Activated CD8-positive, alpha-beta memory T cell treated with anti-CD3 and anti-CD28 coated beads for 24 hours (primary cell): ENCODE measurements around the gene OPN1MW3.
"Not testable (repeated sequence)": the region's sequence is repeated elsewhere in the genome, so short reads cannot be mapped to it uniquely, and the experiment has no call there.

Source experiments
- DNase-seq: peaks from one replicate; pipeline ENCODE4 v3.0.0-alpha.2; 2020

The OPN1MW3 gene

DNA sequence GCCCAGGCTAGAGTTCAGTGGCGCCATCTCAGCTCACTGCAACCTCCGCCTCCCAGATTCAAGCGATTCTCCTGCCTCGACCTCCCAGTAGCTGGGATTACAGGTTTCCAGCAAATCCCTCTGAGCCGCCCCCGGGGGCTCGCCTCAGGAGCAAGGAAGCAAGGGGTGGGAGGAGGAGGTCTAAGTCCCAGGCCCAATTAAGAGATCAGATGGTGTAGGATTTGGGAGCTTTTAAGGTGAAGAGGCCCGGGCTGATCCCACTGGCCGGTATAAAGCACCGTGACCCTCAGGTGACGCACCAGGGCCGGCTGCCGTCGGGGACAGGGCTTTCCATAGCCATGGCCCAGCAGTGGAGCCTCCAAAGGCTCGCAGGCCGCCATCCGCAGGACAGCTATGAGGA, at the start of gene OPN1MW3:
OPN1MW3 (plus strand) TSS at position 301 of the 400 bp plus-strand sequence; CDS start at position 339, 38 bp downstream.
- not testable (repeated sequence) for DNase-seq

DNA sequence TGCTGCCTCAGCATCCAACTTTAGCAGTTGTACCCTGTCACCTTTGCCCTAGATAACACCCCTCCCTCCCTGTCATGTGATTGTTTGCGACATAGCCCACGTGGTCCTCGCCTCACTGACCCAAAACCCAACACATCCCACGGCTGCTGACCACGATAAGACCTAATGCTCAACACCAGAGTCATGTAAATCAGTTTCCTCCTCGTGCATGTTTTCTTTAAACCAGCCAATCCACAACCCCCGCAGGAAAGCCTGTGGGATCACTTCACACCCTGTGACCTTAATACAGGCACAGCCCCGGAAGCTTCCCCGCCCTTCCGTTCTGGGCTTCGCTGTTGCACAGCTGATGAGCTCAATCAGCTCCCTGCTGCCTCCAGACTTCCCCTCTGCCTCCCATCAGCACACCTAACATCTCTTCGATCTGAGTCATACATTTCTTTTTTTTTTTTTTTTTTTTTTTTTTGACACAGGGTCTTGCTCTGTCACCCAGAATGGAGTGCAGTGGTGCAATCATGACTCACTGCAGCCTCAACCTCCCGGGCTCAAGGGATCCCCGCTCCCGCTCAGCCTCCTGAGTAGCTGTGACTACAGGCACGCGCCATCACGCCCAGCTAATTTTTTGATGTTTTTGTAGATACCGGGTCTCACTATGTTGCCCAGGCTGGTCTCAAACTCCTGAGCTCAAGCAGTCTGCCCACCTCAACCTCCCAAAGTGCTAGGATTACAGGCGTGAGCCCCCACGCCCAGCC, 47.5 kb upstream of the OPN1MW3 start:
- not testable (repeated sequence) for DNase-seq

DNA sequence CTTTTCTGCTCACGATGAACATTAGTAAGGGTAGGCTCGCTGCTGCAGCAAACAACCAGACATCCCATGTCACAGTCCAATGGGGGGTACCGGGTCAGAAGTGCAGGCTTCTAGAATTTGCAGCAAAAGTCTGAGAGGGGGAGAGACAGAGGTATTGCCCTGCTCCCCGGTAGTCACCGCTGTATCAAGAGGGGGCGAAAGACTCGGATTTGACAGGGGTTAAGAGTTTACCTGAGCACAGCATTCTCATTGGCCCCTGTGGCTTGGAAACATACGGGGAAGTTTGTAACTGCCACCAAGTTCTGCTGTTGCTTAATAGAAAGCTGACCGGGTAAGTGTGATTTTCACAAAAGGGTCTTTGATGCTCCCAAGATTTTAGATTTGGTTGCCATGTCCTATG, 46.3 kb upstream of the OPN1MW3 start:
- DNase-seq, result peak; percentile 52

DNA sequence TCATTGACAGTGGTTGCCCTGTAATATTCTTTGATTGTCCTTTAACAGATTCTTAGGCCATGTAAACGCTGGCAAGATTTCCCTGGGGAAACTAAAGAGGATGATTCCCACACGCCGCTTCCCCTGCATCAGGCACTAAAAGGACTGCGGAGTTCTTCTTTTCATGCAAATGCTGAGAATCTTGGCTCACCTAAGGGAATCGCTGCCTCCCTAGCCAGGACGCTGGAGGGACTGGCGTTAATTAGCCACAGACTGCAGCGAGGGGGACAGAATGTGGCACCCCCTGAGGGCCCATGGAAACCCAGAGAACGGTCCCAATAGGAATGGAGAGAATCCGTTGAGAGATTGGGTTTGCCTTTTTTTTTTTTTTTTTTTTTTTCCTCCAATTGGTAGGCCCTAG, 45.9 kb upstream of the OPN1MW3 start:
- DNase-seq, result not testable (repeated sequence)

DNA sequence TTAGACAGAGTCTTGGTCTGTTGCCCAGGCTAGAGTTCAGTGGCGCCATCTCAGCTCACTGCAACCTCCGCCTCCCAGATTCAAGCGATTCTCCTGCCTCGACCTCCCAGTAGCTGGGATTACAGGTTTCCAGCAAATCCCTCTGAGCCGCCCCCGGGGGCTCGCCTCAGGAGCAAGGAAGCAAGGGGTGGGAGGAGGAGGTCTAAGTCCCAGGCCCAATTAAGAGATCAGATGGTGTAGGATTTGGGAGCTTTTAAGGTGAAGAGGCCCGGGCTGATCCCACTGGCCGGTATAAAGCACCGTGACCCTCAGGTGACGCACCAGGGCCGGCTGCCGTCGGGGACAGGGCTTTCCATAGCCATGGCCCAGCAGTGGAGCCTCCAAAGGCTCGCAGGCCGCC, 37.9 kb upstream of the OPN1MW3 start, which contains the start of gene OPN1MW2:
OPN1MW2 (plus strand) TSS at position 301 of the 400 bp plus-strand sequence; CDS start at position 361, 60 bp downstream.
- DNase-seq, result not testable (repeated sequence)

DNA sequence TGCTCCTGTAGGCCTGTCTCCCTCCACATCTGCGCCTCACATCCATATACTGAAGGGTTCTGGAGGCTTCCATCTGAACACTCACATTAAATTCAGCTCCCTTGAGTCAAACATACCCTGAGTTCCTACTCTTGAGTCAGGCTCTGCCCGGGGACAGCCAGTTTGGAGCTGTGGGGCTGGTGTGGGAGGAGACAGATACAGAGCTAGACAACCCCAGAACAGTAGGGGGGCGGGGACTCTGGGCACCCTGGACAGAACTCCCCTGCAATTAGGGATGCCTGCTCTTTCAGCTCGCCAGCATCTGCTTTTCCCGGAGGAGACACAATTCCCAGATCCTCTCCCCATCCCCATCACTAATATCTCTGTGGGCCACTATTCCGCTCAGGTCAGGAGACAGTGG, 32.1 kb upstream of the OPN1MW3 start:
- not testable (repeated sequence) for DNase-seq

DNA sequence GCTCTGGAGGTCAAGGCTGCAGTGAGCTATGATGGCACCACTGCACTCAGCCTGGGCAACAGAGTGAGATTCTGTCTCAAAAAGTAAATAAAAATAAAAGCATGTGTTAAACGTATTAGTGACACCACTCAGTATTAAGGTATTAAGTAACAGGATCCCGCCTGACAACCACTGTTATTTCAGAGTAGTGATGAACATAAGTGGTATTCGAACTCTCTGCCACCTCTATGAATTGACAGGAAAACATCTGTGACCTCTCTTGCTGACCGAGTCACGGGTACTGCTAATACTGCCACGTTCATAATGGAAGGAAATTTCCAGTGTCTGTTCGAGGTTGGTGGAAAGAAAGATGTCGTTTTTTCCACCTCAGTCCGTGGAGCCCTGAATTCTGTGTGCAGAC, 30.7 kb upstream of the OPN1MW3 start:
- not testable (repeated sequence) for DNase-seq

DNA sequence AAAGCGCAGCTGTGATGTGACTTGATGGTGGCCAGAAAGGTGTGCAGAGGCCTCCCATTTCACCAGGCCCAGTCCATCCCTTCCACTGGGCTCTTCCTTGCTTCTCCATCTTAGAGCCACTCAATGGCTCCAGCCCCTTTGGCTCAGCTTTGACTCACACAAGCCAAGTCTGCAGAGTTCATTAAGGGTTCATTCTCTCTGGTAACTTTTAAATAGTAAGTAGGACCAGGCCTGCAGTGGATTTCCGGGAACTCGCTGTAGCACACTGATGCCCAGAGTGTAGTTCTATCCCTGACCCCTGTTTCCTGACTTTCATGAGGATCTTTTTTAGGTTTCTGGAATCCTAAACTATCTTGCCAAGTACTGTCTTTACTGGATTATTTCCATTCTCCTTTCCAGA, 25.9 kb upstream of the OPN1MW3 start:
- DNase-seq, result not testable (repeated sequence)

DNA sequence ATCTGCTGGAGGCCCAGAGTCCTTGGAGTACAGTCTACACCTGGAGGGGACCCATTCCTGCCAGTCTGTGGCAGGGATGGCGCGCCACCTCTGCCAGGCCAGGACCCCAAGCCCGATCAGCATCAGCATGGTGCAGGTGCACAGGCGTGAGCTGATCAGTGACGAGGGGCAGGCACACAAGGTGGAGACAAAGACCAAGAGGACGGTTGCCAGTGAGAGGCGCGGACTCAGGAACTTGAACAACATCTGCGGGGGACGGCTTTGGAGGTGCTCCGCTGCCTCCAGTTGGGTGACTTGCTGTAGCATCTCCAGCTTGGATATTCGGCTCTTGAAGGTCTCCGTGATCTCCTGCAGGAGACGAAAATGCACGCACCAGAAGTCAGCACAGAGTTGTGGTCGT, 23.8 kb upstream of the OPN1MW3 start:
- DNase-seq, result not testable (repeated sequence)

DNA sequence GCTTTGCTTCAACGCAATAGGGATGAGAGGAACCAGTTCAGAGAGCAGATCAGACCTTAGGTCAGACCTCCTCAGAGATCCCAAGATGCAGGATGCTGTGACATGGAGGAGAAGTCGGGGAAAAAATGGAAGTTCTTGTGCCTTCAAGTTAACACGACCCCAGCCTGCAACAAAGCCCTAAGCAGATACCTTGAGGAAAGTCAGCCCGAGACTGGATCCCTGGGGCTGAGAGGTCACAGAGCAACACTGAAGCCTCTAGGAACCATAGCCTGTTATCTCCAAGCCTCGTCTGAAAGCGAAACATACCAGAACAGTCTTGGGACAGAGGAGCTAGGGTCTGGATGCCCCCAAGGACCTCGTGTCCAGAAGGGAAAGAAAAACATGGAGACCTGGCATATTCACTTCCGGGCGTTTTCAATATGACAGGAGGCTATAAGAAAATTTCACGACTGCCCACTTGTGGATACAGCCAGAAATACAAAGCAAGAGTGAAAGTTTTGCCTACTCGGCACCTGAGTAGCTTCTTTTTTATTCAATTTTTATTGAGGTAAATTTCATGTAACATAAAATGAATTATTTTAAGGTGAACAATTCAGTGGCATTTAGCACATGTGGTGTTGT, 18.3 kb upstream of the OPN1MW3 start:
- not testable (repeated sequence) for DNase-seq

DNA sequence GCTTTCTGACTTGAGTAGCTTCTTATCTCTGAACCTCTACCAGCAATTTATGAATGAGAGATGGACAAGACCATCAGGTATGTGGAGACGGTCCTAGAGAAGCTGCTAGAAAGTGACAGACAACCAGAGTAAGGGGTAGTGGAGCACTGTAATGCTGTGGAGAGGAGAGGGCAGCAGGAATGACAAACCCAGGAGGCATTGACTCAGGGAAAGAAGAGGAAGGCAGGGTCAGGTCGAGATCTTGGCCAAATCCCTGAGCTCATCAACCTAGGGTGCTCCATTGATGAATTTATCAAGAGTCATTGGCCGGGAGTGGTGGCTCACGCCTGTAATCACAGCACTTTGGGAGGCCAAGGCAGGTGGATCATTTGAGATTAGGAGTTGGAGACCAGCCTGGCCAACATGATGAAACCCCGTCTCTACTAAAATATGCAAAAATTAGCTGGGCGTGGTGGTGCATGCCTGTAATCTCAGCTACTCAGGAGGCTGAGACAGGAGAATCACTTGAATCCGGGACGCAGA, 17.3 kb upstream of the OPN1MW3 start:
- DNase-seq, result not testable (repeated sequence)

DNA sequence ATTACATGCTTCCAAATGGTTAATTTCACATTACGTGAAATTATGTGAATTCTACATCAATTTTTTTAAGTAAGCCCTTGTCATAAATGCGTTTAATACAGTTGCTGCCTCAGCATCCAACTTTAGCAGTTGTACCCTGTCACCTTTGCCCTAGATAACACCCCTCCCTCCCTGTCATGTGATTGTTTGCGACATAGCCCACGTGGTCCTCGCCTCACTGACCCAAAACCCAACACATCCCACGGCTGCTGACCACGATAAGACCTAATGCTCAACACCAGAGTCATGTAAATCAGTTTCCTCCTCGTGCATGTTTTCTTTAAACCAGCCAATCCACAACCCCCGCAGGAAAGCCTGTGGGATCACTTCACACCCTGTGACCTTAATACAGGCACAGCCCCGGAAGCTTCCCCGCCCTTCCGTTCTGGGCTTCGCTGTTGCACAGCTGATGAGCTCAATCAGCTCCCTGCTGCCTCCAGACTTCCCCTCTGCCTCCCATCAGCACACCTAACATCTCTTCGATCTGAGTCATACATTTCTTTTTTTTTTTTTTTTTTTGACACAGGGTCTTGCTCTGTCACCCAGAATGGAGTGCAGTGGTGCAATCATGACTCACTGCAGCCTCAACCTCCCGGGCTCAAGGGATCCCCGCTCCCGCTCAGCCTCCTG, 9.9 kb upstream of the OPN1MW3 start:
- not testable (repeated sequence) for DNase-seq

DNA sequence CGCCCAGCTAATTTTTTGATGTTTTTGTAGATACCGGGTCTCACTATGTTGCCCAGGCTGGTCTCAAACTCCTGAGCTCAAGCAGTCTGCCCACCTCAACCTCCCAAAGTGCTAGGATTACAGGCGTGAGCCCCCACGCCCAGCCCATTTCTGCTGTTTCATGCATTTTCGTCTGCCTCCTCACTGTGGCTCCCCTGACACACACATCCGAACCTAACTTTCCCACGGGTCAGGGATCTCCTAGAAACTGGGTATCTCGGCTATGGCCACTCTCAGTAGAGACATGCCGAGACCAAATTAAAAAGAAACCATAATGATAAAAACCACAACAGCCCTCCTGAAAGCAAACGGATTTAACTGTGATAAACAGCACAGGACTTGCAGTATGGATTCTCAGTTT, 9.3 kb upstream of the OPN1MW3 start:
- DNase-seq, result not testable (repeated sequence)

DNA sequence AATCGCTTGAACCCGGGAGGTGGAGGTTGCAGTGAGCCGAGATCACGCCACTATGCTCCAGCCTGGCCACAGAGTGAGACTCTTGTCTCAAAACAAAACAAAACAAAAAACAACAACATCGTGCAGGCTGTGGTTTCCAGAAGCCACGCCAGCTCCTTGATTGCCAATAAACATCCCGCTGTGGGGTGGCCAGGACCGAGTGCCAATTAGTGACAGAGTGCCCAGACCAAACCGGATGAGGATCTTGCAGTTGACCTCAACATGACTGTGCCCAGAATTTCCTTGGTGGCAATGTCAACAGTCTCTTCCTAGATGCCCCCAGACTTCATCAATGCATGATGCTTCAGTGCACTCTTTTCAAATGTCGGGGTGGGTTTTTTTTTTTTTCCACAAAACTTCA, 1.3 kb downstream of the OPN1MW3 start:
- not testable (repeated sequence) for DNase-seq

DNA sequence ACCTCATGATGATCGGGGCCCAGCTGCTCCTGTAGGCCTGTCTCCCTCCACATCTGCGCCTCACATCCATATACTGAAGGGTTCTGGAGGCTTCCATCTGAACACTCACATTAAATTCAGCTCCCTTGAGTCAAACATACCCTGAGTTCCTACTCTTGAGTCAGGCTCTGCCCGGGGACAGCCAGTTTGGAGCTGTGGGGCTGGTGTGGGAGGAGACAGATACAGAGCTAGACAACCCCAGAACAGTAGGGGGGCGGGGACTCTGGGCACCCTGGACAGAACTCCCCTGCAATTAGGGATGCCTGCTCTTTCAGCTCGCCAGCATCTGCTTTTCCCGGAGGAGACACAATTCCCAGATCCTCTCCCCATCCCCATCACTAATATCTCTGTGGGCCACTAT, 5.7 kb downstream of the OPN1MW3 start:
- not testable (repeated sequence) for DNase-seq

DNA sequence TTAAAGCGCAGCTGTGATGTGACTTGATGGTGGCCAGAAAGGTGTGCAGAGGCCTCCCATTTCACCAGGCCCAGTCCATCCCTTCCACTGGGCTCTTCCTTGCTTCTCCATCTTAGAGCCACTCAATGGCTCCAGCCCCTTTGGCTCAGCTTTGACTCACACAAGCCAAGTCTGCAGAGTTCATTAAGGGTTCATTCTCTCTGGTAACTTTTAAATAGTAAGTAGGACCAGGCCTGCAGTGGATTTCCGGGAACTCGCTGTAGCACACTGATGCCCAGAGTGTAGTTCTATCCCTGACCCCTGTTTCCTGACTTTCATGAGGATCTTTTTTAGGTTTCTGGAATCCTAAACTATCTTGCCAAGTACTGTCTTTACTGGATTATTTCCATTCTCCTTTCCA, 11.9 kb downstream of the OPN1MW3 start:
- DNase-seq, result not testable (repeated sequence)

DNA sequence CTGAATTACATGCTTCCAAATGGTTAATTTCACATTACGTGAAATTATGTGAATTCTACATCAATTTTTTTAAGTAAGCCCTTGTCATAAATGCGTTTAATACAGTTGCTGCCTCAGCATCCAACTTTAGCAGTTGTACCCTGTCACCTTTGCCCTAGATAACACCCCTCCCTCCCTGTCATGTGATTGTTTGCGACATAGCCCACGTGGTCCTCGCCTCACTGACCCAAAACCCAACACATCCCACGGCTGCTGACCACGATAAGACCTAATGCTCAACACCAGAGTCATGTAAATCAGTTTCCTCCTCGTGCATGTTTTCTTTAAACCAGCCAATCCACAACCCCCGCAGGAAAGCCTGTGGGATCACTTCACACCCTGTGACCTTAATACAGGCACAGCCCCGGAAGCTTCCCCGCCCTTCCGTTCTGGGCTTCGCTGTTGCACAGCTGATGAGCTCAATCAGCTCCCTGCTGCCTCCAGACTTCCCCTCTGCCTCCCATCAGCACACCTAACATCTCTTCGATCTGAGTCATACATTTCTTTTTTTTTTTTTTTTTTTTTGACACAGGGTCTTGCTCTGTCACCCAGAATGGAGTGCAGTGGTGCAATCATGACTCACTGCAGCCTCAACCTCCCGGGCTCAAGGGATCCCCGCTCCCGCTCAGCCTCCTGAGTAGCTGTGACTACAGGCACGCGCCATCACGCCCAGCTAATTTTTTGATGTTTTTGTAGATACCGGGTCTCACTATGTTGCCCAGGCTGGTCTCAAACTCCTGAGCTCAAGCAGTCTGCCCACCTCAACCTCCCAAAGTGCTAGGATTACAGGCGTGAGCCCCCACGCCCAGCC, 27.3 kb downstream of the OPN1MW3 start:
- DNase-seq, result not testable (repeated sequence)

DNA sequence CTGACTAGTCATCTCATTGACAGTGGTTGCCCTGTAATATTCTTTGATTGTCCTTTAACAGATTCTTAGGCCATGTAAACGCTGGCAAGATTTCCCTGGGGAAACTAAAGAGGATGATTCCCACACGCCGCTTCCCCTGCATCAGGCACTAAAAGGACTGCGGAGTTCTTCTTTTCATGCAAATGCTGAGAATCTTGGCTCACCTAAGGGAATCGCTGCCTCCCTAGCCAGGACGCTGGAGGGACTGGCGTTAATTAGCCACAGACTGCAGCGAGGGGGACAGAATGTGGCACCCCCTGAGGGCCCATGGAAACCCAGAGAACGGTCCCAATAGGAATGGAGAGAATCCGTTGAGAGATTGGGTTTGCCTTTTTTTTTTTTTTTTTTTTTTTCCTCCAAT, 29.0 kb downstream of the OPN1MW3 start:
- DNase-seq, result not testable (repeated sequence)

DNA sequence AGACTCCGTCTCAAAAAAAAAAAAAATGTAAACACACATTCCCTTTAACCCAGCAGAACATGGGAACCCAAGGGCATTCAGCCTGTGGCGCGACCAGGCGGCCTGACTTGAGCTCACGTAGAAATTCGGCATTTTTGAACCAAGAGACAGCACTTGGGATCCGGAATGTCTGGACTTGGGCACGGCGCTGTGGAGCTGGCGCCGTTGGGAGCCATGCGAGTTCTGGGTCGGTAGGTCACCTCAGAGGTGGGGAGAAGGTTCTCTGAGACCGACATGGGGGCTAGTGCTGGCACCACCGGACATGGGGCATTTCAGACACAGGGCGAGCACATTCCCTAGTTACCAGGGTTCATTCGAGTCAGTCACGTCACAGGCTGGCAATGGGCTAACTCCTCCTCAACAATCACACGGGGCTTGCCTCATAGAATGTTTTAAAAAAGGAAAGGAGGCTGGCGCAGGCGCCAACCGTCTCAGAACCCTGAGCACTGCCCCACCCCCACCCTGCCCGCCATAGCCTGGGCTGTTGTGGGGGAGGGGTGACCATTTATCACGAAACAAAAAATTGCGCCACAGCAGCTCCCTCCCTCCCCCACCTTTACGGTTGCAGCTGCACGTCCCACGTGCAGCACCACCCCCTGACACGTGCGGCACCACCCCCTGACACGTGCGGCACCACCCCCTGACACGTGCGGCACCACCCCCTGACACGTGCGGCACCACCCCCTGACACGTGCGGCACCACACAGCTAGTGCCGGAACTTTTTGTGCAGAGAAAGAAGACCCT, 37.6 kb downstream of the OPN1MW3 start, which contains the start of gene TEX28:
TEX28 (minus strand) TSS at position 334 of the 784 bp plus-strand sequence. CDS start 3,007 bp downstream, outside the sequence.
- no peak for DNase-seq

DNA sequence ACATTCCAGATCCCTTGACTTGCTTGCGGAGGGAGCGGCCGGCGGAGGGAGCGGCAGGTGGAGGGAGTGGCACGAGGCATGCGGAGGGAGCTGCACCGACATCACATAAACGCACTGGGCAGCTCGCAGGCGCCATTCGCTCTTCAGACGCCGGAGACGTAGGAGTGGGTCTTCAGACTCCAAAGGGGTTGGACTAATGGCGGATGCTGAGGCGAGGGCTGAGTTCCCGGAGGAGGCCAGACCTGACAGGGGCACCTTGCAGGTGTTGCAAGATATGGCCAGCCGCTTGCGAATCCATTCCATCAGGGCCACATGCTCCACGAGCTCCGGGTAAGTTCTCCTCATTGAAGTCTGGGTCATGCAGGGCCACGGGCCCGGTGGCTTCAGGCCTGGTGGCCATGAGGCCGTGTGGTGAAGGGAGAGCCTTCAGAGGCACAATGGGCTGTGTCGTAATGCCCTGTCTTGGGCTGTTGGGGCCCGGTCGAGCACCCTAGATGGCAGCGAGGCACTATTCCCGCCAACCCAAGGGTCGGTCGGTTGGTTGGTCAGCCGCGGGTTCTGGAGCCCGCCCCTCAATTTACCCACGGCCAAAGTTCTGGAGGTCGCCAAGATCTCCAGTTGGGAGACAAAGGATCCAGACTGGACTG, 38.4 kb downstream of the OPN1MW3 start, which contains the start of gene TKTL1:
TKTL1 (plus strand) TSS at position 132 of the 647 bp plus-strand sequence; CDS start at position 197, 65 bp downstream.
- DNase-seq, result no peak

DNA sequence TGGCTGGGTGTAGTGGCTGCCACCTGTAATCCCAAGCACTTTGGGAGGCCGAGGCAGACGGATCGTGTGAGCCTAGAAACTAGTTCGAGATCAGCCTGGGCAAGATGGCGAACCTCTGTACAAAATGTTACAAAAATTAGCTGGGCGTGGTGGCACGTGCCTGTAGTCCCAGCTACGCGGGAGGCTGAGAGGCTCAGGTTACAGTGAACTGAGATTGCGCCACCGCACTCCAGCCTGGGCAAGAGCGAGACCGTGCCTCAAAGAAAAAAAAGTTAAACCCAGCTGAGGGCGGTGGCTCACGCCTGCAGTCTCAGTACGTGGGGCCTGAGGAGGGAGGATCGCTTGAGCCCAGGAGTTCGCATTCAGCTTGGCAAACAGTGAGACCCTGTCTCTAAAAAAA, 39.3 kb downstream of the OPN1MW3 start:
- no peak for DNase-seq
